ENCODE results near the gene PTPRK.

Gene PTPRK

DNA sequence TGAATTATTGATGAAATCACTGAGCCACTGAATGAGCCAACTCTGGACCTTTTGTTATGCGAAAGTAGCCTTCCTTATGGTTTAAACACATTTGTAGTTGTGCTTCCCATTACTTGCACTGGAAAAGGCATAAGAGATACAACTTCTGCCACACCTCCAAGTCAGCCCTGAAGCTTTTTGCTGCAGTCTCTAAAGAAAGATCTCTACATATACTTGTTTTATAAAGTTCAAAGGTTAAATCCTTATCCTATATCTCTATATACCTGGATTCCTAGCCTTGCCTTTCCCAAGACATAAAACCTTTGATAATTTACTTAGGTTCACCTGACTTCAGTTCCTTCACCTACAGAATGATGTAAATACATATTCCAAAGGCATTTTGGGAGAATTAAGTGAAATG, 132.0 kb downstream of the PTPRK start:
- no peak for DNase-seq (ENCODE audit: low read depth)

DNA sequence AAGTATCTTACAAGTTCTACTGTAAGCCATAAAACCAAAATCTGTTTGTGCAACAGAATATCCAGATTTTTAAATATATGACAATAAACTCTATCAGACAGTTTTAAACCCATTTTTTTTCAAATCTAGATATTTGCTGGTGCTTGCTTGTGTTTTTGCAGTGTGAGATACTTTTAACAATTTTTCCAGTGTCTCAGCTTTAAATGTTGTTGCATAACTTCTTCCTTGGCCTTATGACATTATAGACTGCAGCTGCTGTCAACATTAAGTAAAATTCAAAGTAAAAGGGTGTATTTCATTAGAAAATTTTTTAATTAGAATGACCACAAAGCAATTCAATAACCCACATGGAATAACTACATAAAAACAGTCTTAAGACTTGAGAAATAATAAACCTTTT, 139.5 kb downstream of the PTPRK start:
- DNase-seq (ENCODE audit: low read depth) = no peak

- no peak for DNase-seq (ENCODE audit: low read depth)
These were observed 140.8 kb downstream of the PTPRK start for GRCh38 chr6:128379577-128379976.

GRCh38 chr6:128376952-128377503, 143.4 kb downstream of the PTPRK start:
- DNase-seq (ENCODE audit: low read depth) = no peak

GRCh38 chr6:128371136-128371535, 149.3 kb downstream of the PTPRK start:
- DNase-seq (ENCODE audit: low read depth) = no peak

DNA sequence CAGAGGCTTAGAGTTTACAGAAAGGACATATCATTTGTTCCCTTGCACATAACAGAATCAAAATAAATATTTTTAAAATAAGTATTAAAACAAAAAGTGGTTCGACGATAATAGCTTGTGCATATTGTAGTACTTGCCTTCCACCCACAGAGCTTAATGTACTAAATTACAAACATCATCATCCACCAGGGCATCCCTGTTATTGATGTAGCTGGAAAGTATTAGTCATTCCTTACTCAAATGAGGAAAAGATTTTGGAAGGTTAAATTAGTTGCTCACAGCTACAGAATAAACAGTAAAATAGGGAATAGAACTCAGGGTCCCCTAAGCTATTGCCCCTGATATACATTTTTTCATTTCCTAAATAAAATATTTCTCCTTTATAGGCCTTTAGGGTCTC, 150.3 kb downstream of the PTPRK start:
- no peak for DNase-seq (ENCODE audit: low read depth)

DNA sequence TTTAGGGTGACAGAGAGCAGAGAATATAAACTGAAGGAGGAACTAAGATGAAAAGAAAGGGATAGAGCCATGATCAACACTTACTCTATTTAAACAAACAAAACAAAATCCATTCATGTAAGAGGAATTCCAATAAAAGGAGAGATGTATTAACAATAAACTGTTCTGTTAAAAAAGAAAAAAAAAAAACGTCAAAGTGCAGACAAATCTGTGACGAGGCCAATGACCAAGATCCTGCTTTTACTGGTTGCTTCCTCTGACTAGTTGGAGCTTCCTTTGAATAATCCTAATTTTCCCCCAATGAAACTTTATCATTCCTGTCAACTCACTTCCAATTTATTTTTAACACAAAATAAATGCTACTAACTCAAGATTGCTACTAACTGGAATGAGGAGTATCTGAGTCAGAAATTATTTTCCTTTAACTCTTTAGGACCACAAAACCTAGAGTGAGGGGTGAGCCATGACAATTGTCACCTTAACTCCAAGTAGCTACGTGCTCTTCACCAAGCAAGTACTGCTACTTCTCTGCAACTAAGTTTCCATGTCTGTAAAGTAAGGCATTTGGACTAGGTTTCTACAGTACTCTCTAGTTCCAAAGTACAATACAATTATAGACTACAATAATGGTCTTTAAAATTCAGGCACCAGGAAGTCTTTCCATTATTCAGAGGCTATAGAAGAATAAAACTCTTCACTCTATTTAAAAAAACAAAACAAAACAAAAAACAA, 152.0 kb downstream of the PTPRK start:
- no peak for DNase-seq (ENCODE audit: low read depth)

DNA sequence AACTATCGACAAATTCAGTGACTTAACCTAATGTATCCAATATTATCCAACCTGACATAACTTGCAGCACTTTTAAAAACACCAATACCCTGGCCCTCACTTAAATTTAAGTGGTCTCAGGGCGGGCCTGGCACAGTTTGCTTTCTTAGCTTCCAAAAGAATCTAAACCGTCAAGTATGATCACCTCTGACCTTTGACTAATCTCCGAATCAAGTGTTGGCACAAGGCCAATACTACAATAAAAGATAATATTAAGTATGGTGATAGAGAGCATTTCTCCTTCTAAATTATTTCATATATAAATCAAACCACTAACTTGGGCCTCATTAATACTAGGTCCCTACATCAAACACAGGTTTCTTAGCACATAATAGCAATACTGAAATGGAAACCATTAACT, 153.0 kb downstream of the PTPRK start:
- DNase-seq (ENCODE audit: low read depth) = no peak

GRCh38 chr6:128365520-128366160, 154.8 kb downstream of the PTPRK start:
- DNase-seq (ENCODE audit: low read depth) = no peak

GRCh38 chr6:128364766-128365519, 155.5 kb downstream of the PTPRK start:
- DNase-seq (ENCODE audit: low read depth) = no peak

DNA sequence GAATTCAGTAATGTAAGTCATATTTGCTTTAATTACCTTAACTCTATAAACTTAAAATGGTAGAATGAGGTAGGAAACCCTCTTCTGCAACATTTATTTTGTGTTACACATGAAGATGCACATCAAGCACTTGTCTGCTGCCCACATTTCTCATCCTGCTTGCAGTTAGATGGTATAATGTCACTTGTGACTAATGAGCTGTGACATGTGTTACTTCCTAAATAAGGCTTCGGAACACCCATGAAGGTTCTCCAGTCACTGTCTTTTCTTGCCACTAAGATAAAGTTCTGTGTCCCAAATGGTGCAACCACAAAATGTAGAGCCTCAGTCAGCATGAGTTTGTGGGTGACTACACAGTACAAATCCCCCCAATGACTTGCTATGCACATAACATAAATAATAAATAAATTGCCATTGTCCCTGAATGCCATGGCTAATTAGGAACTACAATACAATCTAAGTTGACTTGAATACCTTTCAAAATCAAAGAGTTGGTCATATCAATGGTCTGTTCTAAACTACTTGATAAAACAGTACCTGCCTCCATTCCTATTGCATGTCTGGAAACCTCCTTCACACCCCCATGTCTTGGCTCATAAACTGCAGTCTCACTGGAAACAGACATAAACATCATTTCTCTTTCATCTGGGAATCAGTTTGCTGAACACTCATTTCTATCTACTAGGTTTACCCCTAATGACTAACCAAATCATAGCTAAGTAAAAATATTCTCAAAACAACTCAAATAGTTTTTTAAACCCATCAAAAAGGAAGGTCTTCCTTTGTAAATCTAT, 157.2 kb downstream of the PTPRK start:
- DNase-seq (ENCODE audit: low read depth) = no peak

DNA sequence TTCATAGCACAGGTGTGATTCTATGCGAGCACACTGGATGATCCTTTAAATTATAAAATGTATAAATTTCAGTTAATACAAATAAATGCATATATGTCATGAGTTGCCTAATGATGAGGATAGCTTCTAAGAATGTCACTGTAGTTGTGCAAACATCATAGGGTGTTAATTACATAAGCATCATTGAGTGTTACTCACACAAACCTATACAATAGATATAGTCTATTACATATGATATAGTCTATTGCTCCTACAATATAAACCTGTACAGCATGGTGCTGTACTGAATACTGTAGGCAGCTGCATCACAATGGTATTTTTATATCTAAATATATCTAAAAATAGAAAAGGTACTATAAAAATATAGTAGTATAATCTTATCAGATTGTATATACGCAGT, 159.0 kb downstream of the PTPRK start:
- DNase-seq (ENCODE audit: low read depth) = no peak

DNA sequence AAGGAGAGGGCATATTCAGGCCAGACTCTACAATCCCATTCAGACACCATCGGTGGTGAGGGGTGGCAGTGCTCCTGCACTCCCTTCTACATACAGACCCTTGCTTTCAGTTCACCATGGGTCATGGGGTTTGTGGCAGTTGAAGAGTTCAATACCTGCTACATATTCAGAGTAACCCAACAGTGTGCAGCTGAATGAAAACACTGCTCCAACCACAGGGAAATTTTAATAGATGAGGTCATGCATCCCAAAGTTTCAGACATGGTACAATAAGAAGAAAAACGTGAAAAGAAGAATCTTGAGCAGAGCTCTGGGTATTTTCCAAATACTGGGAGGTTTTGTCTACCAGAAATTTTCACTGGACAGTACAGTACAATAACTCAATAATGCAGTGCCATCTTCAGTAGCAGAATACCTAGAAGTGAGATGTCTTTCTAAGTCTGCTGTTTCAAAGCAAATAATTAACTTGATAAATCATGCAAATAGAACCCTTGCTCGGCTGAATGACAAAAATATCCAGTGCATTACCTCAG, 162.1 kb downstream of the PTPRK start:
- no peak for DNase-seq (ENCODE audit: low read depth)

- no peak for DNase-seq (ENCODE audit: low read depth)
These were observed 162.8 kb downstream of the PTPRK start for GRCh38 chr6:128357392-128358130.

- no peak for DNase-seq (ENCODE audit: low read depth)
These were observed 168.0 kb downstream of the PTPRK start for GRCh38 chr6:128352366-128352765.

DNA sequence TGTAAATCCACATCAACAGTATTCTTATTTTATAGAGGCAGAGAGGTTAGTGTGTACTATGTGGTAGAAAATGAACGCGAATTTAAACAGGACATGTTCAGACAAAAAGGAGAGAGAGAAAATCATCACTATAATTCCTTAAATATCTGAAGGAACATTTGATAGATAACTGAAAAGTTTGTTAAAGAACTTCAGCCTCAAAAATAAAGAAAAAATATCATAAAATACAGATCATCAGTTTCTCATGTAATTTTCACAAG, 169.2 kb downstream of the PTPRK start:
- DNase-seq (ENCODE audit: low read depth) = no peak

- no peak for DNase-seq (ENCODE audit: low read depth)
These were observed 169.8 kb downstream of the PTPRK start for GRCh38 chr6:128350416-128351254.

GRCh38 chr6:128347123-128347522, 173.3 kb downstream of the PTPRK start:
- DNase-seq (ENCODE audit: low read depth) = no peak

GRCh38 chr6:128346569-128346968, 173.8 kb downstream of the PTPRK start:
- no peak for DNase-seq (ENCODE audit: low read depth)

- no peak for DNase-seq (ENCODE audit: low read depth)
These were observed 175.1 kb downstream of the PTPRK start for GRCh38 chr6:128345278-128345677.

Measured in activated T-cell treated with anti-CD3 and anti-CD28 coated beads for 24 hours (primary cell).